Middle frontal gyrus (tissue), 1 donor: ENCODE measurements around the gene KDM4F.
"Not testable (repeated sequence)": the region's sequence is repeated elsewhere in the genome, so short reads cannot be mapped to it uniquely, and the experiment has no call there.

Source experiments
- DNase-seq: peaks from one replicate; pipeline ENCODE4 v3.0.0-alpha.2; 2015; ENCODE audit warnings: low spot score; ENCODE audit errors: extremely low spot score

The KDM4F gene

GRCh38 chr11:95049122-95049521, at the start of gene KDM4F:
KDM4F (plus strand) TSS chr11:95049422.
- DNase-seq, result not testable (repeated sequence)

- no peak for DNase-seq
Observed at GRCh38 chr11:95003716-95004115, 45.5 kb upstream of the KDM4F start.

- no peak for DNase-seq
Observed at GRCh38 chr11:95005642-95006041, 43.6 kb upstream of the KDM4F start.

GRCh38 chr11:95011376-95011775, 37.8 kb upstream of the KDM4F start:
- no peak for DNase-seq

GRCh38 chr11:95014184-95014821, 34.9 kb upstream of the KDM4F start:
- no peak for DNase-seq

GRCh38 chr11:95016139-95016538, 33.1 kb upstream of the KDM4F start:
- DNase-seq, result no peak

- DNase-seq, result not testable (repeated sequence)
Observed at GRCh38 chr11:95021468-95021867, 27.8 kb upstream of the KDM4F start.

GRCh38 chr11:95024958-95025357, 24.3 kb upstream of the KDM4F start, which contains the start of gene KDM4E:
KDM4E (plus strand) TSS chr11:95025258; CDS start chr11:95025558, 300 bp downstream.
- DNase-seq, result no peak

GRCh38 chr11:95025594-95025993, 23.6 kb upstream of the KDM4F start:
- not testable (repeated sequence) for DNase-seq

GRCh38 chr11:95028357-95028756, 20.9 kb upstream of the KDM4F start:
- no peak for DNase-seq

GRCh38 chr11:95033051-95033450, 16.2 kb upstream of the KDM4F start:
- no peak for DNase-seq

GRCh38 chr11:95035316-95035715, 13.9 kb upstream of the KDM4F start:
- no peak for DNase-seq

GRCh38 chr11:95037356-95038035, 11.7 kb upstream of the KDM4F start:
- DNase-seq, result not testable (repeated sequence)

- no peak for DNase-seq
Observed at GRCh38 chr11:95042239-95042638, 7.0 kb upstream of the KDM4F start.

GRCh38 chr11:95042906-95043305, 6.3 kb upstream of the KDM4F start:
- no peak for DNase-seq

GRCh38 chr11:95044010-95044409, 5.2 kb upstream of the KDM4F start:
- no peak for DNase-seq

- no peak for DNase-seq
Observed at GRCh38 chr11:95045812-95046211, 3.4 kb upstream of the KDM4F start.

GRCh38 chr11:95050595-95051202, 1.5 kb downstream of the KDM4F start:
- no peak for DNase-seq

GRCh38 chr11:95054356-95054755, 5.1 kb downstream of the KDM4F start:
- DNase-seq, result no peak

- no peak for DNase-seq
Observed at GRCh38 chr11:95055283-95055897, 6.2 kb downstream of the KDM4F start.

- DNase-seq, result no peak
Observed at GRCh38 chr11:95057959-95058358, 8.7 kb downstream of the KDM4F start.

GRCh38 chr11:95058621-95059020, 9.4 kb downstream of the KDM4F start:
- DNase-seq, result no peak
